LoVo (cell line): ENCODE results near the gene GLTP.
A peak's percentile ranks its signal among the peaks of the same experiment; 100 is the strongest.
"Not testable (repeated sequence)": the region's sequence is repeated elsewhere in the genome, so short reads cannot be mapped to it uniquely, and the experiment has no call there.

Experiments used
- DNase-seq: peaks from one replicate; pipeline ENCODE4 v3.0.0-alpha.2; 2016; ENCODE audit warnings: low spot score

Gene GLTP, protein sequence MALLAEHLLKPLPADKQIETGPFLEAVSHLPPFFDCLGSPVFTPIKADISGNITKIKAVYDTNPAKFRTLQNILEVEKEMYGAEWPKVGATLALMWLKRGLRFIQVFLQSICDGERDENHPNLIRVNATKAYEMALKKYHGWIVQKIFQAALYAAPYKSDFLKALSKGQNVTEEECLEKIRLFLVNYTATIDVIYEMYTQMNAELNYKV

DNA sequence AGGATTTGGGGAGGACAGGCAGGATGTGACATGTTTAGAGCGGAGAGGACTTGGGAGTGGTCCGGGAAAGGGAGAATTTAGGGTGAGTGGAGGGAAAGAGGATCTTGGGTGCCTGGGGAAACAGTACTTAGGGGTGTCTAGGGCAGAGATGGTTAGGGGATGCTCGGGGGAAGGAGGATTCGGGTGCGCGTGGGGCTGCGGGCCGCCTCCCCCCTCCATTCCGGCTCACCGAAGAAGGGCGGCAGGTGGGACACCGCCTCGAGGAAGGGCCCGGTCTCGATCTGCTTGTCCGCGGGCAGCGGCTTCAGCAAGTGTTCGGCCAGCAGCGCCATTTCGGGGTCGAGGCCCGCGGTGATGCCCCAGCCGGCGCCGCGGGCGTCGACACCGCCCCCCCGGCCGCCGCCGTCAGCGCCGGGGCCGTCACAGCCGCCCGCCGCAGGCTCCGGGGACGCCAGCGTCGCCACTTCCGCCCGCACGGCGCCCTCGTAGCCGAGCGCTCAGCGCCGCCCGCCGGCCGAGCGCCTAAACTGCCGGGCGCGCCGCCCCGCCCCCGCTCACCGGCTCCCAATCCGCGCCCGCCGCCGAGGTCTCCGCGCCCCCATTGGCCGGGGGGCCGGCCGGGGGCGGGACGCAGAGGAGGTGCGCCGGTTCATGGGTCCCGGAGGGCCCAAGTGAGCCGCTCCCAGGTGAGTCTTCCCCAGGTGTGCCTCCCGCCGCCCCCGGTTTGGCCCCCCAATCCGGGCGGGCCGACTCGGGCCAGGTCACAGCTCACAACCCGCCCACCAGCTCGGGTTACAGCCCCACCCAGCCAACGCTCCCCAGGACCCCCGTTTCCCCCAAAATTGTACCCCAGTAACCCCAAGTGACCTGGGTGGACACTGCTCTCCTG, at the start of gene GLTP:
Gene GLTP, minus strand, starts transcription at position 499 of the 889 bp plus-strand sequence. Its CDS starts 167 bp downstream, at position 332.
- DNase-seq, result peak; percentile 98

DNA sequence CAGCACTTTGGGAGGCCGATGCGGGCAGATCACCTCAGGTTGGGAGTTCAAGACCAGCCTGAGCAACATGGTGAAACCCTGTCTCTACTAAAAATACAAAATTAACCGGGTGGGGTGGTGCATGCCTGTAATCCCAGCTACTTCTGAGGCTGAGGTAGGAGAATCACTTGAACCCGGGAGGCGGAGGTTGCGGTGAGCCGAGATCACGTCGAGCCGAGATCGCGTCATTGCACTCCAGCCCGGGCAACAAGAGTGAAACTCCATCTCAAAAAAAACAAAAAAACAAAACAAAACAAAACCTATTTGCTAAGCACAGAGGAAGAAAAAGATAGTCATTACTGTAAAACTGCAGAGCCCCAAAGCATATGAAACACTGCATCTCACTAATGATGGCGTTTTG, 49.0 kb upstream of the GLTP start:
- DNase-seq, result not testable (repeated sequence)

DNA sequence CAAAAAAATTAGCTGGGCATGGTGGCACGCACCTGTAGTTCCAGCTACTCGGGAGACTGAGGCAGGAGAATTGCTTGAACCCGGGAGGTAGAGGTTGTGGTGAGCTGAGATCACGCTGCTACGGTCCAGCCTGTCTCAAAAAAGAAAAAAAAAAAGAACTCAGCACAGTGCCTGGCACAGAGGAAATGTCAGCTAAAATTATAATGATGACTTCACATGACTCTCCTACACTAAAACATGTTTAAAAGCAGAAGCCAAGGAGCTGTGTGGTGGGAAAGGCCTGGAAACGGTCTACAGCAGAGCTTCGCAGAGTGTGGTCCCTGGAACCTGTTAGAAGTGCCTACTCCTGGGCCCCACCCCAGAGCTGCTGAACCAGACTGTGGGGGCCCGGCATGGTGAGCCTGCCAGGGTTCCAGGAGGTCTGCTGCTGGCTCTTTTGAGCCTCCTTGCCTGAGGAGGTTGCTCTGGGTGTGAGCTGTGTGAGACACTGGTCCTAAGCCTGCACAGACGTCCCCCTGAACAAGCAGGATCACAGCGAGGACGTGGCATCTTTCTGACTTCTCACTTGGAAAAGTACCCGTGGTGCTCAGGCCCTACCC, 47.8 kb upstream of the GLTP start:
- no peak for DNase-seq

DNA sequence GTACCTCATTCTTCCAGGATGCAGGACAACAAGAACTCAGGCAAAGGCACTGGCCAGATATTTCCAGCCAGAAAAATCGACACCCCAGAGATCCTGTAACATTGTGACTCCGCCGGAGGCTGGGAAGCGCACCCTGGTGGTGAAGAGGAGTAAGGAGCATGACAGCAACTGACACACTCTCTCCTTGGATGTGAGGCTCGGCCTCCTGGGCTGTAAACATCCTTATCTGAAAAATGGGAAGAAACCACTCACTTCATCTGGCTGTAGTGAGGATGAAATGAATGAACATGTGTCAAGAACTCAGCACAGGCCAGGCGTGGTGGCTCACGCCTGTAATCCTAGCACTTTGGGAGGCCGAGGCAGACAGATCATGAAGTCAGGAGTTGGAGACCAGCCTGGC, 47.3 kb upstream of the GLTP start:
- peak; percentile 56 for DNase-seq

DNA sequence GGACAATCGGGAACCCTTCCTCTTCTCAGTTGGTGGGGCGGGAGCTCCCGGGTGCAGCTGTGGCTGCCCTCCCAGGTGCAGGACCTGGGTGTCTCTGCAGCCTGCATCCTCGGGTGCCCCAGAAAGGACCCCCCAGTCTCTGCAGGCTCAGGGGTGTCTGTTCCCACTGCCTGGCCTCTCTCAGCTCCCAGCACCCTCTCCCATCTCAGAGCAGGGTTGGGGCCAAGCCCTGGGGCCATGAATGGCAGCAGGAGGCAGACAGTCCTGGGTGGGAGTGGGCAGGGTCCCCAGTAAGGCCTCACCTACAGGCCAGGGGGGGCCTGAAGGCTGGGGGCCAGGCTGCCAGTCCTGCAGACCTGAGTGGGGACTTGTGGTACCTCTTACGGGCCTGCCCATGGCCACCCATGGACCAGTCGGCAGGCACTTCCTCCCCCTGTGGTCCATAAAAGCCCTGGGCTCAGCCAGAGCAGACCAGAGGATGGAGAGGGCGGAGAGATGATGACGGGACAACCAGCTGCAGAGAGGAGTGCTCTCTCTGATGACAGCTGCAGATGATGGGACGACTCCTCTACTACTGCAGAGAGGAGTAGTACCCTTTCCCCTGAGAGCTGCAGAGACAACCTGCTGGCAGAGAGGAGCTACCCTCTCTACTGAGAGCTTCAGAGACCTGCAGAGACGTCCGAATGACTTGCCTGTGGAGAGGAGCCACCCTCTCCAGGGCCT, 46.3 kb upstream of the GLTP start:
- no peak for DNase-seq

DNA sequence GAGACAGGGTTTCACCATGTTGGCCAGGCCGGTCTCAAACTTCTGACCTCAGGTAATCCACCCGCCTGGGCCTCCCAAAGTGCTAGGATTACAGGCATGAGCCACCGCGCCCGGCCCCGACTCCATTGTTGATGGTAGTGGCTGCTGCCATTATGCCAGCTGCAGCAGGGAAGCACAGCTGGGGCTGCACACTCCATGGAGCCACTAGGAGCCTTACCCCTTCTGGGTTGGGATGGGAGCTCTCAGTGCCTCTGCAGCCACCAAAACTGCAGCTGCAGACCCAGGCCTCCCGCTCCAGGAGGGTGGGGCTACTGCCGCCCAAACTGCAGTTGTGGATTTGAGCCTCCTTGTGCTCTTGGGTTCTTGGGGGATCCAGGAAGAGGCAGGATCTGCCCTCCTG, 45.7 kb upstream of the GLTP start:
- DNase-seq, result no peak

DNA sequence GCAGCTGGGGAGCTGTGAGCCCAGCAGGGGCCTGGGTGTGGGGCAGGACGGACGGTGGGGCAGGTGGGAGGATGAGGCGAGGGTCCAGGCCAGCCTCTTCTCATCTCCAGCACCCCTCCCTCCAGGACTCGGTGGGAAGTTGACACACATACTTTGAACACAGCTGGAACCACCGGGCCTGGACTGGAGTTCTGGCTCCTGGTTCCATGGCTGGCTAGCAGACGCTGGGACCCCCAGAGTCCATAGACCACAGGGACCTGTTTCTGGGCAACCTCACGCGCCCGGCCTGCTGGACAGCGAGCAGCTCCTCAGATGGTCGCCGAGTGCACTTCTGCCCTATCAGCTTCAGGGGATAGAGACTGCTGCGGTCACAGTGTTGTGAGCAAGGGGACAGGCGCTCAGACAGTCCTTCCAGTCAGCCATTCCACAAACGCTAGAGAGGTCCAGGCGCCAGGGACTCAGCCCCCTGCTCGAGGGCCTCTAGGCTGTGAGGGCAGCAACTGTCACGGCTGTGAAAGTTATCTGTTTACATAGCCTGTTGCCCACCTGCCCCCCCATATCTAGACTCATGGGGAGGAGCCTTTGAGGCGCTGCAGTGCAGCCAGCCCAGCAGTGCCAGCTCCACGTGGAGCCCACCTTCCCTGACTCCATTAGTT, 45.0 kb upstream of the GLTP start:
- no peak for DNase-seq

DNA sequence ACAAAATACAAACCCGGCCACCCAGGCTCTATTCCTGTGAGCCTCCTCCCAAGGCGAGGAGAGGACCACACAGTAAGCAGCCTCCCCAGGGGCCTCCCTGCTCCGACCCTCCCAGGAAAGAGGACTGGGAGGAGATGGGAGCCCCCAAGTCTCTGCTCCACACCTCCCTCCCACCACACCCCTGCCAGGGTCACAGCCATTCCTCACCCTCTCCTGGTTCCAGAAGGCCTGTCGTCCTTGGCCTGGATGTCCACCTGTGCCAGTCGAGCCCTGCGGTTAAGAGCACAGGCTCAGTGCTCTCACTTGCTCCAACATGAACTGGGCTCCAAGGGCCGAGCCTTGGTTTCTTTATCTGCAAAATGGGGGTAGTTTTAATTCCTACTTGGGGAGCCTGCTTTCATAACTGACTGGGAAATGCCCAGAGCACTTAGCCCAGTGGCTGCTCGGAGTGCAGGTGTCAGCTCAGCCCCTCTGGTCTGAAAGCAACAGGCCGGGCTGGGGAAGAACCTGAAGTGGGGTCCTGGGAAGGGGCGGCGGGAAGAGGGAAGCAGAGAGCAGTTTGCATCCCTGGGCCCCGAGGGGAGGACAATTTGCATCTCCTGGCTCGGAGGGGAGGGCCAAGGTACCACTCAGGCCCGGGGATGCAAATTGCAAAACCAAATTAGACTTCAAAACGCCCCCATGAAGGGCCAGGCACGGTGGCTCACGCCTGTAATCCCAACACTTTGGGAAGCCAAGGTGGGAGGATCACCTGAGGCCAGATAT, 43.3 kb upstream of the GLTP start:
- DNase-seq, result no peak

DNA sequence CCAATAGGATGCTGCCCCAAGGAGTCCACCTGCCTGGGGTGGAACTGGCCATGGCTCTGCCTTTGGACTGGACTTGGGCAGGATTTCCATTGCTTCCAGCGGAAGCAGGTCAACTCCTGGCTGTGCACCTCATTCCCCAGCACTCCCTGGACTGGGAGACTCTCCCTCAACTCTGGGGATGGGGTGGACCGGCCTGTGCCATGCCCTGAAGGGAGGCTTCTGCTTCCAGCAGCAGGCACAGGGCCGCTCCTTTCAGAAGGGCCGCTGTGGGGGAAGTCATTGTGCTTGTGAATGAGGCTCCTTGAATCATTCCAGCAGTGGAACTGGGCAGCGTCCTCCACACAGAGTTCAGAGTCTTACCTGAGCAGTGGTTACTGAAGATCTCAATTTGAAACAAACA, 42.7 kb upstream of the GLTP start:
- no peak for DNase-seq

DNA sequence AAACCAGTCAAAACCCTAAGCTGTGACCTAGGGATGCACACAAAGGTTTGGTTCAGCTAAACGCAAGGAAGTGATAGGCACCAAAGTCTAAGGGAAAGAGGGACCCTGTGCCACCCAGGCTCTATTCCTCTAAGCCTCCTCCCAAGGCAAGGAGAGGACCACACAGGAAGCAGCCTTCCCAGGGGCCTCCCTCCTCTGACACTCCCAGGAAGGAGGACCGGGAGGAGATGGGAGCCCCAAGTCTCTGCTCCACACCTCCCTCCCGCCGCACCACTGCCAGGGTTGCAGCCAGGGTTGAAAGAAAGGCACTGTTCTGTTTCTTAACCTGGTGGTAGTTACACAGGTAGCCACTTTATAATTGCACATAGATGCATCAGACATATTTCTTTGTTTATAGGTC, 41.6 kb upstream of the GLTP start:
- DNase-seq, result no peak

DNA sequence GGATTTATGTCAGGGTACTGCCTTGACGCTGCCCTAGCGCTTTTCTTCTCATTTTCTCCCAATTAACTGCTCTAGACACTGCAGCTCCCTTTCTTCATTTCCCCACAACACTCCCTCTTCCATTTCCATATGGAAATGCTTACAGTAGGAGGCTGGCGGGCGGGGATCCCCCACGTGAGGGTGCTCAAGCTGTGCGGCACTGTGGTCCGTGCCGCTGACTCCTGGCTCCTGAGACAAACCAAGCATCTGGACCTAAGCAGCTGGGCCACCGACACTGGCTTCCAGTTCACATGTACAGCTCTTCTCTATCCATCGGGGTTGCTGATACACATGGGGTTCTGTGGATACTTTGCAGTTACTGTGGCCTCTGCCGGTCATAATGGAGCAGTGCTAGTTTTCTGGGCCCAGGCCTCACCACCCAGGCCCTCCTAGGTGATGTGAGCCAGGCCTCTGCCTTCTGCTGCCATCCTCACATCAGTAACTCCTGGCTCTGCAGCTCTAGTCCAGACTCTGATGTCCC, 40.0 kb upstream of the GLTP start:
- DNase-seq, result no peak

DNA sequence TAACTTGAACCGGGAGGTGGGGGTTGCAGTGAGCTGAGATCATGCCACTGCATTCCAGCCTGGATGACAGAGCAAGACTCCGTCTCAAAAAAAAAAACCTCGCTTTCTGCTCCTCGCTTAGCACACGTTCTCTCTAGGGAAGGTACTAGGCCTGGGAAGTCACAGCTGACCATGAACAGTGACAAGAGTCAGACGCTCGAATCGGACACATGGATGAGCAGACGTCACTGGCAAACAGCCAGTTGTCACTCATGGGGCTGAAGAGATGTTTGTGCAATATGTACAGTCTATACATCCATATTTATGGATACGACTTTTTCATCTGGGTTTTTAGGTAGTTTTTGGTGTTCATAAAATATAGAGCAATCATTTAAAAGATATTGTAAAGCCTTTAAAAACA, 39.1 kb upstream of the GLTP start:
- no peak for DNase-seq

DNA sequence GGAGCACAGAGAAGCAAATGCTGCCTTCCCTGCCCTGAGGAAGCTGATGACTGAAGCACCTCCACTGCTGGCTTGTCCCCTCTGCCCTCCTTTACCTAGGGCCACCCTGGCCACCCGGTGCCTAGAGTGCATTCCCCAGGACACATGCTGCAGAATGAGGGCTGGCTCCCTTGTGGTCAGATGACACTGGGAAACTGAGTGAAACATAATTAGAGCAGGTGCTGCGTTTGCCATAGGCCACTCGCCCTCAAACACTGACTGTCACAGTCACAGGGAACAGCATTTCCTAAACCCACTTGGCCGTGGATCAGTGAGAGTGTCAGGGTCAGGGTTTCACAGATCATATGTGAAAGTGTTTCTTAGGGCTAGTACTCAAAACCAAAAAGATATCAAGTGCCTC, 35.7 kb upstream of the GLTP start:
- DNase-seq, result no peak

DNA sequence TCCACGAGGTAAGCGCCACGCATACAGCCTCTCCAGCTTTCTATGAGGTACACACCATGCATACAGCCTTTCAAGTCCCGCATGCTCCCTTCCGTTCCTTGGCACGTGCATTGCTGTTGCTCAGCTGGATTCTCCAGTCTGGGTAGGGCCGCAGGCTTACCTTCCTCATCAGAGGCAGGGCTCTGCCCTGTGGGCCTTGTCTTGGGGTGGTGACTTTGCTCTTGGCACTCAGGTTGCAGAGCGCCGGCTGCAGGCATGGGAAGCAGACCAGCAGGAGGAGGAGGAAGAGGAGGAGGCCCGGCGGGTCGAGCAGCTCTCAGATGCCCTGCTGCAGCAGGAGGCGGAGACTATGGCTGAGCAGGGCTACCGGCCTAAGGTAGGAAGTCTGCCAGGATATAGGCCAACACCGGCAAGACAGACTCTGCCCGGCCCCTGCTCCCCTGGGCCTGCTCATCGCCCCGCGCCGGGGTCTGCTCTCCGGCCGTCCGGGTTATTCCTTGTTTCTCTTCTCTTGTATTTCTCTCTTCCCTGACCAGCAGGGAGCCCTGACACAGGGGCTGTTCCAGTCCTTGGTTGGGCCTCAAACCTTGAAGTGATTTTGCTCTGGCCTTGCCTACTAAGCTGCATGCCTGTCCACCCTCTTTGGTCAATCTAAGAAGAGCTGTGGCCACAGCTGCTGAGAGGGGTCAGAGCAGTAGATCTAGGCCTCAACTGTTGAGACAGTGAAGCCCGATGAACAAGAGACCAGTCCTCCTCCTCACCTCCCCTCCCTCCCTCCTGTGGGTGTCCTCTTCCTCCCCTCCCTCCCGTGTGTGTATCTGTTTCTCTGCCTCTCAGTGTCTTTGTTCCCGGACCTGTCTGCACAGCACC, 35.1 kb upstream of the GLTP start:
- no peak for DNase-seq

DNA sequence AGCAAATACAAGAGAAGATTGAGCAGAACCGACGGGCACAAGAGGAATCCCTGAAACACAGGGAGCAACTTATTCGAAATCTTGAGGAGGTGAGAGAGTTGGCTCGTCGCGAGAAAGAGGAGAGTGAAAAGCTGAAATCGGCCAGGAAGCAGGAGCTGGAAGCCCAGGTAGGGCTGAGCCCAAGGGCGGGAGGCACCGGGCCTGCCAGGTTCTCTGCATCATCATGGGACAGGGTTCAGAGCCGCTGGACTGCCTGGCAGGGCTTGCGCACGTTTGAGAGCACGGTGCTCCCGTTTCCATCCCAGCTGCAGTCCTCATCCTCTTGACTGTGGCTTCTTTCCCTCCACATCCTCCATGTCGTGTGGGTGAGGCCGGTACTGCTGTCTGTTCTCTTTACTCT, 34.1 kb upstream of the GLTP start:
- DNase-seq, result no peak

DNA sequence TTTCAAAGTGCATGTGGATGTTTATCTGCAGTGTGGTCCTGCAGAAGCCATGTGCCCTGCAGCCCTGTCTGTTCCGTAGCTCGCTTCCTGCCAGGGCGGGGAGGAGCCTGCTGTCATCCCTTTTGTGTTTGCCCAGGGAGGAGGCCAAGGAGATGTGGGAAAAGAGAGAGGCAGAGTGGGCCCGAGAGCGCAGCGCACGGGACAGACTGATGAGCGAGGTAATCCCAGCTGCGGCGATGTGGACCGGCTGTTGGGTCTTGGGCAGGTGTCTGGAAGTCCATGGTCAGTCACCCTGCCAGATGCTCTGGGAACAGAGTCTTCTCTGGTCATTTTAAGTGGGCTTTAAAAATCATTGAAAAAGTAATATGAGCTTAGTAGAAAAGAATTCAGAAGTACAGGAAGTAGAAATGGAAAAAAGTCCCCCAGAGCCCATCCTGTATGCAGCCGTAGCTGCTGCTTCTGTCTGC, 32.5 kb upstream of the GLTP start:
- no peak for DNase-seq

DNA sequence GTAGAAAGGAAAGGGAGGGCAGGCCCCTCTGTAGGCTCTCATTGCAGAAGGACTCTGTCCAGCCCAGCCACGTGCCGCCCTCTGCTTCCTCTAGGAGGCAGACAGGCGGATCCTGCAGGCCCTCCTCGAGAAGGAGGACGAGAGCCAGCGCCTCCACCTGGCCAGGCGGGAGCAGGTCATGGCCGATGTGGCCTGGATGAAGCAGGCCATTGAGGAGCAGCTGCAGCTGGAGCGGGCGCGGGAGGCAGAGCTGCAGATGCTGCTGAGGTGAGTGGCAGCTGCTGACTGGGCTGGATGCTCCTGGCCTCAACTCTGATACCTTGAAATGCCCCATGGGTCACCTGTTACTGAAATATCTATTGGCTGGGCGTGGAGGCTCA, 30.6 kb upstream of the GLTP start:
- DNase-seq, result no peak

DNA sequence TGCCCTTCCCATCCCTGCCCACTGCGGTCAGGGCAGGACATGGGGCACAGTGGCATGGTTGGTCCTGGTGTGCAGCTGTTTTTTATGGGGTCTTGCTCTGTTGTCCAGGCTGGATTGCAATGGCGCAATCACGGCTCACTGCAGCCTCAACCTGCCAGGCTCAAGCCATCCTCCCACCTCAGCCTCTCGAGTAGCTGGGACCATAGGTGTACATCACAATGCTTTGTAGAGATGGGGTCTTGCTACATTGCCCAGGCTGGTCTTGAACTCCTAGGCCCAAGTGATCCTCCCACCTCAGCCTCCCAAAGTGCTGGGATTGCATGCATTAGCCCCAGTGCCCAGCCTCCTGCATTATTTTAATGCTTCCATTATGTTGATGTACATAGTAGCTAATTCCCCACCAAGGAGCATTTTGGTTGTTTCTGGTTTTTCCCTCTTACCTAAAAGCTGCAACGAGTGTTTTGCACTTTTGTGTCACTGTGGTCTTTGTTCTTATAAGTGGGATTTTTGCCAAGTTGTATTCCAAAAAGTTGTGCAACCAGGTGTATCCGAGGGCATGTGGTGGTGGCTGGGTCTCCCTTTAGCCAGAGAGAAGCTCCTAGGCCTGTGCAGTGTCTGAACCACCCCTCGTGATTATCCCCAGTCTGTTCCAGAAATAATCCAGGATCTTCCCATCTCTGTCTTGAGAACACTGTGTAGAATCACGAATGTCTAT, 30.1 kb upstream of the GLTP start:
- DNase-seq, result no peak

DNA sequence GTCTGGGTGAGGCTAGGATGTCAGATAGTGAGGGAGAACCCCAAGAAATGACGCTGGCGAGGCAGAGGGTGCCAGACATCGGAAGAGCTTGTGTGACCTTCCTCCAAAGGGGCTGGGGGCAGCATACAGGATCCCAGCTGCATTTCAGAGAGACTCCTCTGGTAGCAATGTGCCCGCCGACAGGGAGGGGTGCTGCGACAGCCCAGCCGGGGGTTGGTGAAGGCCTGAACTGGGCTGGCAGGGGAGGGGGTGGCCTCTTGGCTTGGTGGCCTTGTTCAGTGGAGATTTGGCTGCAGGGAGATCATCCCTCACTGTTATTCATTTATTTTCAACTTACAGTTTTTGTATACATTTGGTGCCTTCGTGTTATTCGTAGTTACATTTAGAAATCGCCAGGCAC, 25.0 kb upstream of the GLTP start:
- no peak for DNase-seq
